HG03469 (cell line): ENCODE results near the gene ST3GAL6.

Experiments
- ATAC-seq: cut with Tn5 transposase; IDR thresholded peaks from one replicate; pipeline ENCODE4 v1.9.1; 2021; ENCODE audit warnings: mild to moderate bottlenecking, moderate library complexity, moderate number of reproducible peaks; ENCODE audit not compliant: unreplicated experiment

Gene ST3GAL6

GRCh38 chr3:98763076-98763475 lies at the start of gene ST3GAL6:
TSS of gene ST3GAL6 (plus strand) at chr3:98763340. CDS start at chr3:98768441, 5,101 bp downstream.
- ATAC-seq, result peak; percentile 37

- no peak for ATAC-seq
Observed at GRCh38 chr3:98713984-98714383, 49.2 kb upstream of the ST3GAL6 start.

- no peak for ATAC-seq
Observed at GRCh38 chr3:98717584-98717983, 45.6 kb upstream of the ST3GAL6 start.

GRCh38 chr3:98718730-98719129 lies 44.4 kb upstream of the ST3GAL6 start:
- ATAC-seq, result no peak

GRCh38 chr3:98721776-98722175 lies 41.4 kb upstream of the ST3GAL6 start:
- no peak for ATAC-seq

DNA sequence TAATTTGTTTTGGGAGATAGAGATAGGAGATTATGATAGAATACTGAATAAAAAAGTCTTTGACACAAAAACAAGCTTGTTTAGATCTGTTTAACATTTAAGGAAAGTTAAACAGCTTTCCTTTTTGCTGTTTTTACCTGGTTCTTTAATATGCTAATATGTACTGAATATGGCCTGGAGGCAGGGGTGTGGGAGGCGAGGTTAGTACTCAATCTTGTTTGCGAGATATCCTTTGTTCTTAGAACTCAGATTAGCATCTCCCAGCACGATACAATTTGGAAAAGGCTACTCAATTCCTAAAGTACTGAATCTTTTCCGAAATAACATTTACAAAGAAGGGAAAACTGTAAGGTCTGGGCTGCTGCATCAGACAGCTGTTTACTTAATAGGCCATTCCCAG lies 40.8 kb upstream of the ST3GAL6 start:
- ATAC-seq, result no peak

- ATAC-seq, result no peak
Observed at GRCh38 chr3:98725352-98725751, 37.8 kb upstream of the ST3GAL6 start.

DNA sequence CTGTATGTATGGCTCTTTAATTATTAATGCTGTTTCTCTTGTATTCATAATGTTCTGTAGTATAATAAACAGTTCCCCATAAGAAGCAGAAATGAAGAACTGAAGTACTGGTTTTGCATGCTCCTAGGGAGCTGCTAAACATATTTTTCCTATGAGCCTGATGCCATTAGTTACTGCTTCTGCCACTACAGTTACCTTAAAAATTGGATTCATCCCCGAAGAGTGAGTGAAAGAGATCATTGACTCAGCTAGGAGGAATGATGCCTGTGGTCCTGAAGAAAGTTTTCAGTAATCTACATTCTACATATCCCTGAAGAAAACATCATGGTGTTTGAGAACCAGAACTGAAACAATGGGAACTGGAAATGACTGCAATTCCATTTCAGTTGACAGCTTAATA lies 37.1 kb upstream of the ST3GAL6 start:
- no peak for ATAC-seq

DNA sequence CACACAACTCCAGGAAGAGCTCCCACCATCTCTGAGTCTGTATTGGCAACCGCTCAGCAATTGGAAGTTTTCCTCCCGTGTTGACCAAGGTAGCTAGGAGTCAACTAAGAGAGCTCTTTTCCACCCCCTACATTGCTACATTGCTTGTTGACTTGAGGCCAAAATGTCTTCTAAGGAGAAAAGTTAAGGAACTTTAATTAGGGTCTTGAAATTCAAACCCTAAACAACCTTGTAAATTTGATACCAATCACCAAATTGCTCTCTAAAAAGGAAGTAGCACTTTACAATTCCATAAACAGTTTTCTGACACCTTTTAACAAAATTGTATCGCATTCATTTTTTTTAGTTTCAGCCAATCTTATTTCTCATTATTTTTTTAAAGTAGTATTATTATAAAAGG lies 35.5 kb upstream of the ST3GAL6 start:
- no peak for ATAC-seq

- ATAC-seq, result no peak
Observed at GRCh38 chr3:98728672-98729071, 34.5 kb upstream of the ST3GAL6 start.

DNA sequence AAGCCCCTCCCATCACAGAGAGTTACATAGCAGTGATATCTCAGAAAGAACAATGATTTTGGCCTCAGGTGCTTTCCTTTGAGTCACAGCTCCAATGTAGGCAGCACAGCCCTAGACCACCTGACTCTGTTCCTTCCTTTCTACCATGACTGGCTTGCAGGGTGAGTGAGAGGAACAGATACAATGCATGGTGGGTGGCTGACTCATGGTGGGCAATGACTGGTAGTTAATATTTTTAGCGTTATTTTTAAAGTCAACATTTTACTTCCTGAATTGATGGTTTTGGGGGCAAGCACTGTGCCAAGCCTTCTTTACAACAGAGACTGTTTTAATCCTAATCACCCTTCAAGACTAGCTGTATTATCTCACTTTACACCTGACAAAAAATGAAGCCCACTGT lies 32.8 kb upstream of the ST3GAL6 start:
- peak; percentile 60 for ATAC-seq

DNA sequence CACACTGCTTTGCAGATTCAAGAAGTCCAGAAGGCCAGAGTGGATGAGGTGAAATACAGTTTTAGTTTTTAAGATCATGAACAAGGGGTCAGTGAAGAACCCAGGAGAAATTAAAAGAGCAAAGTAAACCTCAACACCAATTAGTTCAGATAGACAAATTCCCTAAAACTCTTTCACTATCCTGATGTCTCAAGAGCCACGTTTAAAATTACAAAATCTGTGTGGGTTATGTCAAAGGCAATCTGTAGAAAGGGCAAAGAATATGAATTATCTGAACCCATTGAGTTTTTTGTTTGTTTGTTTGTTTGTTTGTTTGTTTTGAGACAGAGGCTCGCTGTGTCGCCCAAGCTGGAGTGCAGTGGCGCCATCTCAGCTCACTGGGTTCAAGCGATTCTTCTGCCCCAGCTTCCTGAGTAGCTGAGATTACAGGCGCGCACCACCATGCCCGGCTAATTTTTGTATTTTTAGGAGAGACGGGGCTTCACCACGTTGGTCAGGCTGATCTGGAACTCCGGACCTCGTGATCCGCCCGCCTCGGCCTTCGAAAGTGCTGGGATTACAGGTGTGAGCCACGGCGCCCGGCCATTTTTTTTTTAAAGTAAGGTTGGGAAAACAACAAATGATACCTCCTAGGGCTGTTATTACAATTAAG lies 32.1 kb upstream of the ST3GAL6 start:
- no peak for ATAC-seq

DNA sequence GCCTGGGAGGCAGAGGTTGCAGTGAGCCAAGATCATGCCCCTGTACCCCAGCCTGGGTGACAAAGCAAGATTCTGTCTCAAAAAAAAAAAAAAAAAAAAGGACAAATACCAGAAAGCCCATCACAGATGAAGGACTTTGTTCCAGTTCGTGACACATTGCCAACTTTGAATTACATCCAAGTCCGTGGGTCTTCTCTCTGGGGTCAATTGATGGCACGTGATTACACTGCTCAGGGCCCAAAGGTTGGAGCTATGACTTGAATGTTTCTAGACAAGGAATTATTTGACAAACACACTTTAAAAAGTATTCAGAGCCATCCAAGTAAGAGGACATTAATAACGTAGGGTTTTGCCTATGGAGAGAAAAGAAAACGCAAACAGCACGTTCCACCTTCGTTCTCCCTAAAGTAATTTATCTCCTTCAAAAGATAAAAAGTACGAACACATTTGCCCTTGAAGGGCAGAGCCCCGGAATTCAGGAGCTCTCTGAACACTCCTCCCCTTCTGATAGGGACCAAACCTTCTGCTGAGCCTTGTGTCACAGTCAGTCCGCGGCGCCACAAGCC lies 31.3 kb upstream of the ST3GAL6 start:
- ATAC-seq, result peak; percentile 40

DNA sequence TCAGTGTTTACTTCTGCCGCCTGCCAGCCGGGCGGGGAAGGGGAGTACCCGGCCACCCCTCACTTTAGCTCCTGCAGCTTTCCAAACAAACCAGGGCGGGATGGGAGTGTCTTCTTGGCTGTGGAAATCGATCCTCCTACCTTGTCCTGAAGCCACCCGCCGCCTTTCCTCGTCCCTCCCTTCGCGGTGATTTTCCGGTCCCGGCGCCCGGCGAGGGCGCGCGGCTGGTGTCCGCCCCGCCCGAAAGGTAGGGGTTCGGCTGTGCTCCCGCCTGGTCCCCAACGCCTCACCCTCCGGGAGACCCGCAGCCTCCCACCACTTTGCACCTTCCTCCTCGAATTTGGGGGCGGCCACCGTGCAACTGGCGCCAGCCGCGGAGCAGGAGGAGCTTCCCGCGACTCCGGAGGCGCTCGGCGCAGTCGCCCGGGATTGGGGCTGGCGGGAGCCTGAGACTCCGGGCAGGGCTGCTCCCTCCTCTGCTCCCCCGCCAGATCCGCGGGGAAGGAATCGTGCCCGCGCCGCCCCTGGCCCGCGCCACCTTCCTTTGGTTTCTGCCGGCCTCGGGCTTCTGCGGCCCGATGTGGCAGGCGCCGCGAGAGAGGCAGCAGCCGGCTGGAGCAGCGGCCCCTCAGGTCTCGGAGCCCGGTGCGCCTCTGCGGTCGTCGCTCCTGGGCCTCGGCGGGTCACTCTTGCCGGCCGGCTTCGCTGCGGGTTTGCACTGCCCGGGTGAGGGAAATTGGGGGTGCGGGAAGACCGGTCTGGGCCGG lies 30.7 kb upstream of the ST3GAL6 start:
- ATAC-seq, result peak; percentile 13

GRCh38 chr3:98733053-98733811 lies 29.9 kb upstream of the ST3GAL6 start:
- ATAC-seq, result no peak

DNA sequence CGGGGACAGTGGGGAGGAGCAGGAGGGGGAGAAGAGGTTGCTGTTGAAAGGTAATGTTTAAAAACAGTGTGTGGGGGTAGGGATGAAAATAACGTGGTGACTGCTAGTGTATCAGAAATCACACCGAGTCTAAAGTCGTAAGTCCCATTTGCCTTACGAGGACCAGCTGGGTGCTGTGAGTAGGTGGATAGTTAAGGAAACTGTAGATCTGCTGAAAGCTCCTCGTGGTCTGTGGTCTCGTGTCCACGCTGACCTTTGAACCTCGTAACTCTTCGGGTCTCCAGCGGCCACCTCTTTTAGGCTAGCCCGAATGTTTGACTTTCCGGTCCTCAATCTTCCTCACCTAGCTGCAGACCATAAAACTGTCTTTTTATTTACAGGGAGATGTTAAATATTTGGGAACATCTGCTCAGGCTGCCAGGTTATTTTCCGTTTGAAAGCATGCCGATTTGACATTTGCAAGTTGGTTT lies 29.3 kb upstream of the ST3GAL6 start:
- ATAC-seq, result peak; percentile 27

- ATAC-seq, result no peak
Observed at GRCh38 chr3:98734306-98734705, 28.8 kb upstream of the ST3GAL6 start.

DNA sequence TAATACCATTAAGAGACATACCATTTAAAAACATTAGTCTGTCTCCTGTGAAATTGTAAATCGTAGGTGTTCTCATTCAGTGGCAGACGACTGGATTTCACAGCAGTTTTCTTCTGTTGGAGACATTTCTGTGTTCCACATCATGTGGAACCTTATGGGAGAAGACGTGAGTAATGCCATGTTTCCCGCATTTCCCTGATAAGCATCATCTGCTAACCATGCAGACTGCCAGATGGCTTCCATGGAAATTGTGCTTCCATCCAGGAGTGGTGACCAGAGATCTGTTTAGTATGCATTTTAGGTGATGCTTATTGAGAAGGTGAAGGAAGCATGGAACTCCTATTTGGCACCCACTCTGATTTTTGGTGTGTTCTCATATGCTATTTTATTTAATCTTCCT lies 28.4 kb upstream of the ST3GAL6 start:
- ATAC-seq, result no peak

DNA sequence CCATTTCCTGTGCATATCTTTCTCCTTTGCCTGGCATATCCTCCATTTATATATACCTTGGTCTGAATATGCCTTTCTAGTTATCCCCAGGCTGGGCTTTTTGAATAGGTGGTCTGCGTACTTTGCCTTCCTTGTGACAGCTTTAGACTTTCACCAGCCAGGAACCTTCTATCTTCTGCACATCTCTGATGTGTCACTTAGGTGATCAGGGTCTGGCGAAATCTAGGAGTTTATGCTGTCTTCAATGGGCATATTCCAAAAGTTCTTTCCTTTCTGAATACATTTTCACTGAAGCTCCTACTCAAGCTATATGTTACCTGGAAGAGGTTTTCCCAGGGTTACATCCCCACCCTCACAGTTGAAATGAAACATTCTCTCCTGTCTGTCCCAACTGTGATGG lies 27.8 kb upstream of the ST3GAL6 start:
- no peak for ATAC-seq

- ATAC-seq, result no peak
Observed at GRCh38 chr3:98735761-98736269, 27.3 kb upstream of the ST3GAL6 start.

GRCh38 chr3:98737301-98737700 lies 25.8 kb upstream of the ST3GAL6 start:
- ATAC-seq, result no peak
